ENCODE data around the gene SSX2IP.
A peak's percentile ranks its signal among the peaks of the same experiment; 100 is the strongest.
"Not testable (repeated sequence)": the region's sequence is repeated elsewhere in the genome, so short reads cannot be mapped to it uniquely, and the experiment has no call there.

Gene SSX2IP

GRCh38 chr1:84619383-84620102 is 70.7 kb downstream of the SSX2IP start:
- DNase-seq (ENCODE audit: low read depth in 2 of 2), result peak; percentile 16 to 29

GRCh38 chr1:84617349-84617748 is 72.9 kb downstream of the SSX2IP start:
- no peak for DNase-seq (ENCODE audit: low read depth in 2 of 2)

GRCh38 chr1:84615790-84616189 is 74.5 kb downstream of the SSX2IP start:
- DNase-seq (ENCODE audit: low read depth in 2 of 2), result no peak

GRCh38 chr1:84613887-84614286 is 76.4 kb downstream of the SSX2IP start:
- no peak for DNase-seq (ENCODE audit: low read depth in 2 of 2)

- no peak for DNase-seq (ENCODE audit: low read depth in 2 of 2)
Measured at GRCh38 chr1:84613026-84613425, 77.2 kb downstream of the SSX2IP start.

- no peak for DNase-seq (ENCODE audit: low read depth in 2 of 2)
Measured at GRCh38 chr1:84611796-84612195, 78.5 kb downstream of the SSX2IP start.

- no peak for DNase-seq (ENCODE audit: low read depth in 2 of 2)
Measured at GRCh38 chr1:84611091-84611490, 79.2 kb downstream of the SSX2IP start.

- no peak for DNase-seq (ENCODE audit: low read depth in 2 of 2)
Measured at GRCh38 chr1:84606977-84607376, 83.3 kb downstream of the SSX2IP start.

GRCh38 chr1:84605157-84605556 is 85.1 kb downstream of the SSX2IP start:
- no peak for DNase-seq (ENCODE audit: low read depth in 2 of 2)

- no peak for DNase-seq (ENCODE audit: low read depth in 2 of 2)
Measured at GRCh38 chr1:84603941-84604830, 86.1 kb downstream of the SSX2IP start.

GRCh38 chr1:84603223-84603622 is 87.0 kb downstream of the SSX2IP start:
- no peak for DNase-seq (ENCODE audit: low read depth in 2 of 2)

GRCh38 chr1:84600796-84601195 is 89.5 kb downstream of the SSX2IP start:
- no peak for DNase-seq (ENCODE audit: low read depth in 2 of 2)

GRCh38 chr1:84598846-84599741 is 91.2 kb downstream of the SSX2IP start:
- no peak for DNase-seq (ENCODE audit: low read depth in 2 of 2)

GRCh38 chr1:84598418-84598817 is 91.8 kb downstream of the SSX2IP start:
- no peak for DNase-seq (ENCODE audit: low read depth in 2 of 2)

GRCh38 chr1:84597011-84597410 is 93.2 kb downstream of the SSX2IP start:
- DNase-seq (ENCODE audit: low read depth in 2 of 2), result no peak

- DNase-seq (ENCODE audit: low read depth in 2 of 2), result not testable (repeated sequence)
Measured at GRCh38 chr1:84594959-84595358, 95.3 kb downstream of the SSX2IP start.

Measured in stimulated activated CD4-positive, alpha-beta T cell treated with anti-CD3 and anti-CD28 coated beads, Interleukin-1b, Interleukin-23, amount 100 ng/mL, for 4 hours (primary cell).